ENCODE measurements around the gene IFNAR2. TPM values are rescaled to one million over a fixed set of nuclear protein-coding genes. Genes with fewer than 3 reads are reported as not detected.

Gene IFNAR2
- total and polyA plus RNA-seq, 11 donors = 6.5 to 46.7 (median 12.0) TPM

- Histone ChIP-seq H3K27ac (peak overlapping the region; percentile 36 to 93 (median 76)), H3K4me3 (no peak overlapping the region), H3K27me3 (no peaks in the 10 kb centered on the region), H3K9me3 (no peaks in the 10 kb centered on the region), H3K36me3 (no peaks in the 10 kb centered on the region), H3K4me1 (peaks cover 0 to 46% (median 32%) of the 10 kb centered on the region in 12 donors)
- ATAC-seq = peak; percentile 63 to 81 (median 77)
- TF ChIP-seq CTCF (IDR thresholded peaks at IDR 0.05) (no peak), POLR2A (IDR thresholded peaks at IDR 0.05) (no peak)
- intact Hi-C loops (cut with DNase I) = loop anchor here (1.0 to 10.0 kb wide), 14 partner anchors 71 to 366 kb away; no protein-coding TSS in a partner anchor
- DNase-seq = peak in 4 of 5 donors; percentile 70 to 78 (median 76)
- WGBS, 4 donors = 35 to 47% (median 40%) methylated on average over 9 of the region's 9 CpGs
Observed at GRCh38 chr21:33198346-33199099, 31.2 kb upstream of the IFNAR2 start.

DNA sequence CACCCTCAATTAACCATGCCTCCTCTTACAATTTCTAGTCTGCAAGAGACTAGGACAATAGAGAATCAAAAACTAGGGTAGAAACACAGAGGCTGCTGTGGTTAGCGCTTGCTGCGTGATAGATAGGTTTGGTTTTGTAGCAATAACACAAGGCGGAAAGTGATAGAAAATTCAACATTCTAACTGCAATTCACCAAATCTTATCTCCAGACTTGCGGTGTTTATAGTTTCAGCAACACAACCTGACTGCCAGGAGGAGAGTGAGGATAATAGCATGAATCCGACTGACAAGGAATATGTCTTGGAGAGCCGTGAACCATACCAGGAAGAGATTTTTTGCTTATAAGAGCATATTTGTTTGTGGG lies 30.7 kb upstream of the IFNAR2 start:
- H3K36me3 ChIP-seq = no peaks in the 10 kb centered on the region
- ATAC-seq (no peak), DNase-seq (no peak)
- H3K4me3 ChIP-seq = no peak overlapping the region
- H3K9me3 ChIP-seq = no peaks in the 10 kb centered on the region
- H3K4me1 ChIP-seq = peaks cover 0 to 51% (median 32%) of the 10 kb centered on the region in 12 donors
- intact Hi-C loops (cut with DNase I) = loop anchor here (1.0 to 10.0 kb wide), 14 partner anchors 72 to 367 kb away; no protein-coding TSS in a partner anchor
- peak overlapping the region in 11 of 12 donors; percentile 41 to 93 (median 76) for H3K27ac ChIP-seq
- no peak for TF ChIP-seq CTCF (IDR thresholded peaks at IDR 0.05)
- no peak for TF ChIP-seq POLR2A (IDR thresholded peaks at IDR 0.05)
- WGBS, 4 donors = 61 to 67% (median 64%) methylated on average over 6 of the region's 6 CpGs
- H3K27me3 ChIP-seq = no peaks in the 10 kb centered on the region

GRCh38 chr21:33199516-33200217 lies 30.1 kb upstream of the IFNAR2 start:
- DNase-seq (peak in 4 of 5 donors; percentile 78 to 86 (median 82)), ATAC-seq (peak; percentile 67 to 76 (median 74))
- H3K27ac ChIP-seq = peak overlapping the region in 11 of 12 donors; percentile 41 to 93 (median 76)
- intact Hi-C loops (cut with DNase I) = loop anchor here (1.0 to 10.0 kb wide), 20 partner anchors 72 to 405 kb away; no protein-coding TSS in a partner anchor
- H3K27me3 ChIP-seq = no peaks in the 10 kb centered on the region
- no peaks in the 10 kb centered on the region for H3K36me3 ChIP-seq
- peaks cover 0 to 55% (median 33%) of the 10 kb centered on the region in 12 donors for H3K4me1 ChIP-seq
- H3K4me3 ChIP-seq = no peak overlapping the region
- TF ChIP-seq POLR2A (IDR thresholded peaks at IDR 0.05) = no peak
- TF ChIP-seq CTCF (IDR thresholded peaks at IDR 0.05) = peak; percentile 68 to 92 (median 80)
- H3K9me3 ChIP-seq = no peaks in the 10 kb centered on the region
- 14 to 22% (median 19%) methylated on average over 8 of the region's 8 CpGs for WGBS, 4 donors

DNA sequence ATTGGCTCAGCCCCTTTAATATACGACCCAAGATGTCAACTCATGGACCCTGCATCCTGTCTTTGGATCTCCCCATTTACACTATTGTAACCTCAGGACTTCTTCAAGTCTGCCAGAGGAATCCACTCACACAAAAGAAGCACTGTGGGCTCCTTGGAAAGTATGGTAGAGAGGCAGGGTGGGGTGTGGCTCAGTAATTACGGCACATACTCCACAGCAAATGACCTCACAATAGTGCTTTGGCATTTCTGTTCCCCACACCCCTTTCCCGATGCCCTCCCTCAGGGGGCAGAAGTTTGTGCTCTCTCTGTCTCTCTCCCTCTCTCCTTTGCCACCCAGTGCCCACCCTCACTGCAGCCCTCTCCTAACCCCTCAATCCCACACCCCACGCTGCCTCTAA lies 27.8 kb upstream of the IFNAR2 start:
- TF ChIP-seq CTCF (IDR thresholded peaks at IDR 0.05) (no peak), POLR2A (IDR thresholded peaks at IDR 0.05) (no peak)
- Histone ChIP-seq H3K4me1 (peaks cover 0 to 71% (median 29%) of the 10 kb centered on the region in 12 donors), H3K4me3 (no peak overlapping the region), H3K27me3 (no peaks in the 10 kb centered on the region), H3K9me3 (no peaks in the 10 kb centered on the region), H3K36me3 (no peaks in the 10 kb centered on the region), H3K27ac (no peak overlapping the region)
- DNase-seq (no peak), ATAC-seq (no peak)
- 81 to 89% (median 86%) methylated on average over 4 of the region's 4 CpGs for WGBS, 4 donors
- intact Hi-C loops (cut with DNase I) = loop anchor here in 7 of 10 donors (2.0 to 10.0 kb wide), 8 partner anchors 160 to 403 kb away; no protein-coding TSS in a partner anchor

Data from heart left ventricle (tissue), 16 donors.